GM12892 (cell line): ENCODE results near the gene BCCIP.

ENCODE experiments used
- POLR2A ChIP-seq: IDR thresholded peaks from 2 replicates; pipeline ENCODE4 v1.6.1; 2011; ENCODE audit warnings: low read depth, low read length, control low read depth
- POLR2AphosphoS5 ChIP-seq: IDR thresholded peaks from 2 replicates; pipeline ENCODE4 v1.6.1; 2011; ENCODE audit warnings: low read depth, low read length, control low read depth
- TAF1 ChIP-seq: IDR thresholded peaks from 2 replicates; pipeline ENCODE4 v1.6.1; 2011; ENCODE audit warnings: low read depth, mild to moderate bottlenecking, control low read depth, low read length, borderline replicate concordance

GRCh38 chr10:125827133-125827532, 3.8 kb downstream of the BCCIP start:
- TF ChIP-seq POLR2AphosphoS5: no peak
- no peak for TF ChIP-seq POLR2A
- TF ChIP-seq TAF1: no peak
